Fibroblast of skin of right biceps (primary cell): Measurements from ENCODE around the gene SLIT3.
A peak's percentile ranks its signal among the peaks of the same experiment; 100 is the strongest.
"Not testable (repeated sequence)": the region's sequence is repeated elsewhere in the genome, so short reads cannot be mapped to it uniquely, and the experiment has no call there.

ENCODE experiments used
- DNase-seq: peaks from one replicate; pipeline ENCODE4 v3.0.0-alpha.2; 2013

SLIT3 gene

DNA sequence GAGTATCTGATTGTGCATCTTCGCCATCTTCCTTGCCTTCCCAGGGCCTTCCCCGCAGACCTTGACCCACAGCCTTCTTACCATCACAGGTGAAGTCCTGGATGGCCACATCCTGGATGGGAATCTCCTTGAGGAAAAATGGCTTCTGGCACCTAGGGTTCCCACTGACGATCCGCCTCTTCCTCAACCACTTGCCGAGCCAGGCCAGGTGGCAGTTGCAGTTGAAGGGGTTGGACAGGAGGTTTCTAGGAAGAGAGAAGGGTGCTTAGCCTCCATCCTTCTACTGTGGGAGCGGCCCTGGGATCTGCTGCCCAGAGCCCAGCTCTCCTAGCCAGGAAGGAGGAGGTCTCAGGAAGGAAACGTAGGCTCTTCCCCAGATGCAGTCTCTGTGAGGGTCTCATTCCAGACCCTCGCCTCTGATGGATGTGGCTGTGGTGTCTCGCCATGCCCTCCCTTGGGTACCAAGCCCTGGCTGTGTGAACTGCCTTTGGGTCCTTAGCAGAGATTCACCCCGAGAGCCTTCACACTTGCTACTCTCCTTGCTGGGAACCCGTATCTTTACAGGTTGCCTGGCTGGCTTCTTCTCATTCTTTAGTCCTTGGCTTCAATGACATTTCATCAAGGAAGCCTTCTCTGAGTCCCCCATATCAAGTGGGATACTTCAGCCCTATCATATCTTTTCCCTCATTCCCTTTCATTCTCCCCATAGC, 551.4 kb downstream of the SLIT3 start:
- DNase-seq, result no peak

DNA sequence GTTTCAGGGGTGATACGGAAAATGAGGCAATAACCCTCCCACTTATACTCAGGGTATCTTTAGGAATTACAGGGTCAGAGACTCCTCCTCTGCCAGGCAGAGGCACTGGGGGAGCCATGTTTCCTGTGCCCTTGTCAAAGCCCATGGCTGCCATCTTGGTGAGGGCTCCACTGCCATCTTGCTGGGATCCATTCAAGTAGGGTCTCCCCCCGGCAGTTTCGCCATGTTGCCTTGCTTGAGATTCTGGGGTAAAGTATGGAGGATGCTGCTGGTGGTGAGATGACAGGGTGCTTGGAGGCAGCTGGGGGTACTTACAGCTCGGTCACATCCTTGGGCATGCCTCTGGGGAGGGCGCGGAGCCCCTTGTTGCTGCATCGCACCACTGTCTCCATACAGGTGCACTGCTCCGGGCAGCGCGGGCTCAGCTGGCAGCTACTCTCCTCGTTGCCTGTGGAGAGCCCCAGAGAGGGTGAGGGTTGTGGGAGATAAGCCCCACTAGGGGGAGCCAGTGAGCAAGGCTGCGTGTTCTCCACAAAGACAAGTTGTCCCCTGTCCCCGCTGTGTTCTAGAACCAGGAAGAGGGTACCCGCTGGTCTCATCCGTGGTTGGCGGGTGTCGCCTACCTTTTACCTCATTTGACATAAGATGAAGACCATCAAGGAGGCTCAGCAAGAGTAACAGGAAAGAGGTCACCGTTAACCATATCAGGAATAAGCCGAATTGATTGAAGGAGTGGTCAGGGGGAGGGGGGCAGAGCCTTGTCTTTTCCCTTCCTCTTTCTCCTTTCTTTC, 552.8 kb downstream of the SLIT3 start:
- DNase-seq, result peak; percentile 26

DNA sequence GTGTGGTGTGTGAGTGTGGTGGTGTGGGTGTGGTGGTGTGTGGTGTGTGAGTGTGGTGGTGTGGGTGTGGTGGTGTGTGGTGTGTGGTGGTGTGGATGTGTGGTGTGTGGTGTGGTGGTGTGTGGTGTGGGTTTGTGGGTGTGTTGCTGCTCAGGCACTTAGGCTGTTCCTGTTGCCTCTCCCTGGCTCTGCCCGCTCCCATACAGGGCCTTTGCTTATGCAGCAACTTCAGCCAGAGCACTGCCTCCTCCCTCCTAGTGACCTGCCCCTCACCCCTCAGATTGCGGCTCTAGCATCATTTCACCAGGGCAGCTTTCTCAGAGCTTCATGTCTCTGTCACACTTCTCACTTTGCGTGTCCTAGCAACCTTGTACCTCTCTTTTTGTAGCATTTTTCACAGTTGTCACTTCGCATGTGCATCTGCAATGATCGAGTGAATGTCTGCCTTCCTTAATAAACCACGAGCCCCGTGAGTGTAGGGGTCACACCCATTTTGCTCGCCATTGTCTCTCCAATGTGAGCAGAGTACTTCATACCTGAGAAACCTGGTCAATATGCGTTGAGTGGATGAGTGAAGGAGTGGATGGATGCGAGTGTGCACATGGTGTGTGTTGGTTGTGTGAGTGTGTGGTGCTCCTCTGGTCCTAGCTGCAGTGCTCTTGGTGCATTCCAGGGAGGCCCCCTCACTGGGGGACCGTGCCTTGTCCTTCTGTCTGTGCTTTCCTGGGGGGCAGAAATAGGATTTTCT, 553.9 kb downstream of the SLIT3 start:
- no peak for DNase-seq

DNA sequence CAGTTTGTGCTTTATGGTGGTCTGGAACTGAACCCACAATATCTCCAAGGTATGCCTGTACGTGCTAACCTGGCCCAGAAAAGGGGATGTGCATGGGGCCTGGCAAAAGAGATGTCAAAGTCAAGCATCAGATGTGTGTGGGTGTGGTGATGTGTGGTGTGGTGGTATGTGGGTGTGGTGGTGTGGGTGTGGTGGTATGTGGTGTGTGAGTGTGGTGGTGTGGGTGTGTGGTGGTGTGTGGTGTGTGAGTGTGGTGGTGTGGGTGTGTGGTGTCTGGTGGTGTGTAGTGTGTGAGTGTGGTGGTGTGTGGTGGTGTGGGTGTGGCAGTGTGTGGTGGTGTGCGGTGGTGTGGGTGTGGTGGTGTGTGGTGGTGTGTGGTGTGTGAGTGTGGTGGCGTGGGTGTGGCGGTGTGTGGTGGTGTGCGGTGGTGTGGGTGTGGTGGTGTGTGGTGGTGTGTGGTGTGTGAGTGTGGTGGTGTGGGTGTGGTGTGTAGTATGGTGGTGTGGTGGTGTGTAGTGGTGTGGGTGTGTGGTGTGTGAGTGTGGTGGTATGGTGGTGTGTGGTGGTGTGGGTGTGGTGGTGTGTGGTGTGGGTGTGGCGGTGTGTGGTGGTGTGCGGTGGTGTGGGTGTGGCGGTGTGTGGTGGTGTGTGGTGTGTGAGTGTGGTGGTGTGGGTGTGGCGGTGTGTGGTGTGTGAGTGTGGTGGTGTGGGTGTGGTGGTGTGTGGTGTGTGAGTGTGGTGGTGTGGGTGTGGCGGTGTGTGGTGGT, 554.6 kb downstream of the SLIT3 start:
- not testable (repeated sequence) for DNase-seq

DNA sequence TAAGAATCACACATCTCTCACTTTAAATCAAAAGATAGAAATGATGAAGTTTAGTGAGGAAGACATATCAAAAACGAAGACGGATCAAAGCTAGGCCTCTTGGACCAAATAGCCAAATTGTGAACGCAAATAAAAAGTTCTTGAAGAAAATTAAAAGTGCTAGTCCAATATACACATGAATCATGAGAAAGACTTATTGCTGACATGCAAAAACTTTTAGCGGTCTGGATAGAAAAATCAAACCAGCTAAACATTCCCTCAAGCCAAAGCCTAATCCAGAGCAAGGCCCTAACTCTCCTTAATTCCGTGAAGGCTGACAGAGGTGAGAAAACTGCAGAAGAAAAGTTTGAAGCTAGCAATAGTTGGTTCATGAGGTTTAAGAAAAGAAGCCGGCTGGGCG, 557.3 kb downstream of the SLIT3 start:
- no peak for DNase-seq

DNA sequence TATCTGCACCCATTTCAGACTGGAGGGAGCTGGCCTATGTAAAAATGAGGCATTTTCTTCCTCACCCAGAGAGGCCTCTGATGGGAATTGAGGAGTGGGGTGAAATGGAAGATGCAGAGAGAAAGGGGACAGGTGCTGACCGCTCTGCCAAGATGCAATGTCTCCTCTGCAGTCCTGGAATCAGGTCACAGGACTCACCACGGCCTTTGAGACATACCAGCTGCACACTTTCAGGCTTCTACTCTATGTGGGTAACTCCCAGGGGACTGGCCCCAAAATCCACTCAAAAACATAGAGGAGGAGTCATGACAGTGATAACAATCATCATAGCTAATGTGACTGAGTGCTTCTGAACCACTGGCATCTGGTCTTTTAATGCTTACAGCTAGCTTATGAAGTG, 558.6 kb downstream of the SLIT3 start:
- not testable (repeated sequence) for DNase-seq

DNA sequence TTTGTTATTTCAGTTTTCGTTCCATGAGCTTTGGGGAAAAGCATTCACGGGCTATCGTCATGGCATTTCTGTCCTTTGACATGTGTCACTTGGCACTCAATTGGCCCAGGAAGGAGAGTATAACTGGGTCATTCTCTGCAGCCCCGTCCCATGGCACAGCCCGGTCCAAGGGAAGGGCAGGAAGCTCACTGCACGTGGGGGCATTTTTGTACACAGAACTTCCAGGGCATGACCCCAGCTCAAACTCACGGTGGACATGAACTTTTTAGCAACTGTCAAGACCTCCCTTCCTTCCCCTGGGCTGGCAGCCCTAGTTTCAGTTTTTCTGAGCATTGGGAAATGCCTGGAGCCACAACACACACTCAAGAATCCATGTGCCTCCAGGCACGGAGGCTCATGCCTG, 560.1 kb downstream of the SLIT3 start:
- no peak for DNase-seq

DNA sequence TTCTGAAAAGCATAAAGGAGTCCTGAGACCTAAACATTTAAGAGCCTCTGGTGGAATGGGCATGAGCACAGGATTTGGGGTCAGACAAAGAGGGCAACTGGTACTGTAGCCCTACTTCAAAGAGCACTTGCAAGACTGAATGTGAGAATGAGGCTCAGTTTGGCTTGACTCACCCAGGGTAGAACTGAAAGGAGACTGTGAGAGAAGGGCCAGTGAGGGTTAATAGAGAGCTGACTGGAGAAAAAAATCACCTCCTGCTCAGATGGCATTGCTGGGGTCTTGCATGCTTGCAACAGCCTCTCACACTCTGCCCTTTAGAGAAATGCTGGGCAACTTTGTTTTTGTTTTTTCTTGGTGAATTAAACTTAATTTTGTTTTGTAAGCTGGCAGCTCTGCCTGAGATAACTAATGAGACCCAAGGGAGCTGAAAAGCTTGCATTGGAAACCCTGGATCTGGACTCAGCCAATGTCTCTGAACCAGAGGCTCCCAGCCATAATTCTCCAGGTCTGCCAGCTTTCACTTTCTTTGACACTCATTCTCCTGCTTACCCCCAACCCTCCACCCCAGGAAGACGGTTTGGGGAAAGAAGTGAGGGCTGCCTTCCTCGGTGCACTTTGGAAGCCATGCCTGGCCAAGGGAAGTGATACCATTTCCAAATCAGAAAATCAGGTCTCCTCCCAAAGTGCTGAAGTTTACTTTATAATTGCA, 560.7 kb downstream of the SLIT3 start:
- DNase-seq, result no peak

DNA sequence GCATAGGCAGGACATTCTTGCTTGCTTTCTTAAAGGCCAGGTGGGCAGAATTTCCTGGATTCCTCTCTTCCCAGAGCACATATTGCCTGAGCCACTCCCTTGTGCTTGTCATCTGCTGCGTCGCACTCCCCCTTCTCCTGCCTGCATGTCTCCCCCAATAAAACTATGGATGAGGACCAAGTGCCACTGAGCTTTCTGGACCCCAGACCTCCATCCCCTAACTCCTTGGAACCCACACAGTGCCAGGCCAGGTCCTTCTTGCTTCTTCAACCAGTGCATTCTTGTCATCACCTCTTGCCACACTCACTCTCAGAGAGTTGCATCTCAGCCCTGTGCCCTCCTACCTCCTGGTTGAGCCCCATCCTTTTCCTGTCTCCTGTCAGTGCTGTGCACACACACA, 563.9 kb downstream of the SLIT3 start:
- no peak for DNase-seq

DNA sequence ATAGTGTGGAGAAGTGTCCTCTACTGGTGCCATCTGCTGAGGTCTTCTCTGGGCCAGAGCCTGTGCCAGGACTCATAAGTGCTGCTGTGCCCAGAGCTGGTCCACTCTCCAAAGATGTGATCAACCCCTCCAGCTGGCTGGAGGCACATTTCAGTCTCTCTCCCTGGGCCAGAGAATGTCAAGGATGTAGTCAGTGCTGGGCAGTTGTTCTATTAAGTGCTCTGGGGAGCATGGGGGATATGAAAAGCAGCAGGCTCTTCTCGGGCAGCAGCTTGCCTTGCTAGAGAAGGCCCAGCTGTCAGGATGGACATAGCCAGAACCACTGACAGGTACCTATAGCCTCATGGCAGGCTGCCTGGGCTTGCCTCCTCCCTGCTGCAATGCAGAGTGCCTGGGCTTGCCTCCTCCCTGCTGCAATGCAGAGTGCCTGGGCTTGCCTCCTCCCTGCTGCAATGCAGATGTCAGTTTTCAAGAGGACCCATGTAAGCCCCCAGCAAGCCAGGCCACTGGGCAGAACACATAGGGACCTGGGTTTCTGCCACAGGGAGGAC, 564.6 kb downstream of the SLIT3 start:
- no peak for DNase-seq

DNA sequence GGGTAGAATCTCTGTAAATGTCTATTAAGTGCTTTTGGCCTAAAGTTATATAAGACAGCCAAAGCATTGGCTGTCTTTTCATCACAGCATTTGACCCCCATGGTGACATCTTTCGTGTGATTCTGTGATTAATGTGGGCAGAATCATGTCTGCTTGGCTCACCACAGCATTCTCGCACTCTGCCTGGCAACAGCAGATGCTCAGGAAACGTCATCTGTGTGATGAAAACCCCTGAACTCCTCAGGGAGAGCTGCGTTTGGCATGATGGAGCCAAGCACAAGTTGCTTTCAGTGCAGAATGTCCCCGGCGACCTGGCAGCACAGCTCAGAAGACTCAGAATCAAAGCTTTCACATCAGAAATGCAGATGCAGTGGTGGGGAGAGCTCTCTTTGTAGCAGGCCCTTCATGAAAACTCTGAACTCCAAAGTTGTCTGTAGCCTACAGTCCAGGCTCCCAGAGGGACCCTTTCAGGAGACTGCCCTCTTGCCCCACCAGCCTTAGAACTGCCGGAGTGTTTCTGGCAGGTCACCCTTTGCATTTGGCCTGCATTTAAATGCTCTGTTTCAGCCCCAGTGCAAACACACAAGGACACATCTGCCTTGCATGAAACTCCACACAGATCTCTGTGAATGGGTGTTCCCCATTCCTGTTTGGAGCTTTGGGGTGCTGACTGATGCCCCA, 566.2 kb downstream of the SLIT3 start:
- peak; percentile 74 for DNase-seq

DNA sequence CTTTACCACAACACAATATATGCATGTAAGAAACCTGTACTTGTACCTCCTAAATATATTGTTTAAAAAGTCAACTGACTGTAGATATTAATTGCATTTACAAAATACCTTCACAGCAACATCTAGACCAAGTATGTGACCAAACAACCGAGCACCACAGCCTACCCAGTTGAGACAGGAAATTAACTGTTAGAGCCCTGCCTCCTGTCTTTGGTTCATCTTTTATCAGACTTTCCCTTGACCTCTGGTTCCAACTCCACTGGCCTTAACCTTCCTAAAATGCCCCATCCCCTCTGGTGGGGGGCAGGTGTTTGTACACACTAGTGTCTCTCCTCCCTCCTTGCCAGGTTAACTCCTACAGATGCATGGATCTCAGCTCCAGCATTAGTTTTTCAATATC, 566.8 kb downstream of the SLIT3 start:
- no peak for DNase-seq

DNA sequence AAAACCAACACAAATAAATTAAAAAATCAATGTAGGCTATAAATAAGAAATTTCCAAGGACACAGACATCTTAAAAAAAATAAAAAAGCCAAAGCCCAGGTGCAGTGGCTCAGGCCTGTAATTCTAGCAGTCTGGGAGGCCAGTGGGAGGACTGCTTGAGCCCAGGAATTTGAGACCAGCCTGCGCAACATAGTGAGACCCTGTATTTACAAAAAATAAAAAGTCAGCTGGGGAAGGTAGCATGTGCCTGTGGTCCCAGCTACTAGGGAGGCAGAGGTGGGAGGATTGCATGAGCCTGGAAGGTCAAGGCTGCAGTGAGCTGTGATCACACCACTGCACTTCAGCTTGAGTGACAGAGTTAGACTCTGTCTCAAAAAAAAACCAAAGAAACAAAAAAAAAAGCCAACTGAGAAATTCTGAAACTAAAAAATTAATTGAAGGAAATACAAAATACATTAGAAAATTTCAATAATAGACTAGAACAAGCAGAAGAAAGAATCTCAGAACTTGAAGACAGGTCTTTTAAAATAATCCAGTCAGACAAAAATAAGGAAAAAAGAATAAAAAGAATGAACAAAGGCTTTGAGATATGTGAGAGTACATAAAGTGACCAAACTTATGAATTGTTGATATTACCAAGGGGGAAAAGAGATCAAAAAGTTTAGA, 572.3 kb downstream of the SLIT3 start:
- DNase-seq, result no peak

DNA sequence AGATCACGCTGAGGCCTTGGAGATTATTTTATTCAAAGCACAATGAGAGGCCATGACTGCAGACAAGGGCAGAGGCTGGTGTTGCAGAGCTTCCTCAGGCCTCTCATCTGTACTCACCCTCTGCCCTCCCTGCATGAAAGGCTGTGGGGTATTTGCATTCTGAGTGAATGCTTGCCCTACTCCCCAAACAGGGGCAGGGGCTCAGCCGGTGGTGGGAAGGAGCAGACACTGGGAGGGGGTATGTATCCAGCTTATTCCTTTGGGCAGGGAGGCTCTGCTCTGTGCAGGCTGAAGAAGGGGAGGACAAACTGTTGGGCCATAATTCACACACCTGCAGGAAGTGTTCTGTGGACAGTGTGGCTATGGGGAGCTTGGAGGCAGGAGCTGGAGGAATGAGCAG, 573.4 kb downstream of the SLIT3 start:
- DNase-seq, result no peak

DNA sequence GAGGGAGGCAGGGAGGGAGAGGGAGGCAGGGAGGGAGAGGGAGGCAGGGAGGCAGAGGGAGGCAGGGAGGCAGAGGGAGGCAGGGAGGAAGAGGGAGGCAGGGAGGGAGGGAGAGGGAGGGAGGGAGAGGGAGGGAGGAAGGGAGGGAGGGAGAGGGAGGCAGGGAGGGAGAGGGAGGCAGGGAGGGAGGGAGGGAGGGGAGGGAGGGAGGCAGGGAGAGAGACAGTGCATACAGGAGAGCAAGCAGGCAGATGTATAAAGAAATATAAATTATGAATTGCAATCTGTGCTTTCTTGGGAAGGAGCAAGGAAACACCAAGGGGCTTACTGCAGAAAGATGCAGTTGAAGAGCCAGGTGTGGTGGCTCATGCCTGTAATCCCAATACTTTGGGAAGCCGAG, 574.6 kb downstream of the SLIT3 start:
- no peak for DNase-seq

DNA sequence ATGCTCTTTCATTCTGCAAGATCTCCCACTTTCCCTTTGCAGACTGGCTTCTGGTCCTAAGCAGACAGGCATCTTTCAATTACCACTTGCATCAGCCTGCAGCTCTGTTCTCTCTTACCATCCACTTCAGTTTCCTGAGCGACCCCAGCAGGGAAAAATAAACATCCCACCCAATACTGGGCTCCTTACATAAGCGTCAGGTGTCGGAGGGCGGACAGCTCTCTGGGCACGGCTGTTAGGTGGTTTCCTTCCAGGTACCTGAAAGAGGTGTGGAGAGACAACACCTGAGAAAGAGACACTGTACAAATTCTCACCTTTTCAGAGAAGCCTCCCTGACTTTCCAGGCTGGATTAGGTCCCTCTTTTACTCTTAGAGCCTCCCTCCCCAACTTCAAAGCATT, 576.7 kb downstream of the SLIT3 start:
- DNase-seq, result no peak

DNA sequence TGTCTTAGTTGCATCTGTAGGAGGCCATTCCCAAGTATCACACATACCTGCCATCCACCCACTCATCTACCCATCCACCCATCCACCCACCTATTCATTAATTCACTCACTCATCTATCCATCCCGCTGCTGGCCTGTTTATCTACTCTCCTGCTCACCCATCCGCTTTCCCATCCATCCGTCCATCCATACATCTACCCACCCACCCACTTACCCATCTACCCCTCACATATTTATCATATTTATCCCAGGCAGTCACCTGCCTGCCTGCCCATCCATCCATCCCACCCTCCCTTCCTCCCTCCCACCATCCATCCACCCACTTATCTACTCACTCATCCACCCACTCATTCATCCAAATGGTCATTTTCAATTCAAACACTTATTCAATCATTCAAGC, 577.9 kb downstream of the SLIT3 start:
- DNase-seq, result no peak

DNA sequence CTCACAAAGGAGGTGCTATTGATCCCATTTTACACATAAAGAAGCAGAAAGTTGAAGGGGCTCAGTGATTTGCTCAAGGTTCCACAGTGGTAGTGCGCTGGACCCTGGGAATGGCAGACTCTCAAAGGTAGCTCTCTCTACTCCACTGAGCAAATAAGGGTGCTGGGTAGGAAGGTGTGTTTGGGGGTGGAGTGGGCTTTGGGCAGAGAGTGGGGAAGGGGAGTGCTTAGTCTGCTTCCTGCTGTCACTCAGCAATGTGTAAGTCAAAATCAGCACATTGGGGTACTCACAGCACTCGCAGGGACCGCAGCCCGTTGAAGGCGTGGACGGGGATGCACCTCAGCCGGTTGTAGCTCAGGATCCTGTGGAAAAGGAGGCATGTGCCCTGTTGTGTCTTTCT, 579.0 kb downstream of the SLIT3 start:
- DNase-seq, result no peak

DNA sequence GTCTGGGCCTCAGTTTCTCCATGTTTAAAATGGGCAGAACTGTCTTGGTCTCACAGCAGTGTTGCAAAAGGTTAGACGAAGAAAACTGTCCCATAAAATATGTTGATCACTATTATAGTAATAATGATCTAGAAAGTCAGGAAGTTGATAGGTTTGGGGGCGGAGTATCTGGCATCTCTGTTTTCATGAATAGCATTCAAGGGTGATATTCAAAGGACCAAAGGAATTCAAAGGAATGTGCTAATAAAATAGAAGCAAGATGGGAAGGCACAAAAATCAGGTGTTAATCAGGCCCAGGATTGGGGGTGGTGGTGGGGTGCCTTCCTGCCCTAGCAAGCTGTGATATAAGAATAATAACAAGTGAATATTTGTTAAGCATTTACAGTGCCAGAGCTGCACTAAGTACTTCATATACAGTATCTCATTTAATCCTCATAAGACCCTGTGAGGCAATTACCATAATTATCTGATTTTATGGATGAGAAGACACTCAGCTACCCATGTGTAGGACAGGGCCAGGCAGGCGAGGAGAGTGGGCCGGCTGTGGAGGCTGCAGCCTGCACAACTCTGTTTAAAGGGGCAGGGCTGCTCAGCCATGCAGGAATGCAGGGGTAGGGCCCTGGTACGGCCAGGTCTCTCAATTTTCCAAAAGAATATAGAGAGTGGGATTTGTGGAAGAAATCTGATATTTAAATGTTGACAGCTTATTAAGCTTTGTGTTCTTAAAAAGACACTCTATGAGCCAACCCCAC, 579.8 kb downstream of the SLIT3 start:
- DNase-seq, result no peak

DNA sequence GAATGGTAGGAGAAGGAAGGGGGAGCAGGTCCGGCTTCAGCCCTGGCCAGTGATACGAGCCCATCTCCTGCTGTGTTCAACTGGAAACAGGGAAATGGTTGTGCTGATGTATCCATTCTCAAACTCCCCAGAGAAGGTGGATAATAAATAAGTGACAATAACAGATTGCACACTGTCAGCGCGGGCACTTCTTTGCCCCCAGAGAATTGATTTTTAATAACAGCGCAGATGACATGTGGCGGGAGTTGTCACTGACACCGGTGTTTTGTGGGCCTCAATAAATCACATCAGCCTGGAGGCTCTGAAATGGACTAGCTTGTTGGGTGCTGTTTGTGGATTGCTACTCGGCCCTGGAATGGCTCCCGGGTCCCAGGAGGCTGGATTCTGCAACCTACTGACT, 580.4 kb downstream of the SLIT3 start:
- no peak for DNase-seq
